22Rv1 (cell line): ENCODE measurements around the gene CD6.

Experiments used
- CTCF ChIP-seq: fragments of 450-650 bp; IDR thresholded peaks from 2 replicates; pipeline ENCODE4 v1.5.1; 2017; ENCODE audit warnings: mild to moderate bottlenecking
- ZFX ChIP-seq: fragments of 450-650 bp; IDR thresholded peaks from 2 replicates; pipeline ENCODE4 v1.6.1; 2017; ENCODE audit warnings: antibody characterized with exemption, borderline replicate concordance

- no peak for TF ChIP-seq CTCF
- no peak for TF ChIP-seq ZFX
These were observed 54.9 kb downstream of the CD6 start for GRCh38 chr11:61026121-61027031.
